COLO668 (cell line): ENCODE data around the gene ABCA5.
A peak's percentile ranks its signal among the peaks of the same experiment; 100 is the strongest.
"Not testable (repeated sequence)": the region's sequence is repeated elsewhere in the genome, so short reads cannot be mapped to it uniquely, and the experiment has no call there.

Experiments
- DNase-seq: peaks from one replicate; lab custom pipeline; 2025; ENCODE audit not compliant: unreplicated experiment; lab: John Stamatoyannopoulos, UW

ABCA5 gene

GRCh38 chr17:69213059-69213813 is 113.7 kb downstream of the ABCA5 start:
- peak; percentile 1 for DNase-seq

- DNase-seq = no peak
Measured at GRCh38 chr17:69208640-69209039, 118.3 kb downstream of the ABCA5 start.

- no peak for DNase-seq
Measured at GRCh38 chr17:69207151-69207550, 119.8 kb downstream of the ABCA5 start.

GRCh38 chr17:69198238-69198637 is 128.7 kb downstream of the ABCA5 start:
- DNase-seq = no peak

GRCh38 chr17:69196105-69196653 is 130.8 kb downstream of the ABCA5 start:
- not testable (repeated sequence) for DNase-seq
